ENCODE data around the gene DDOST. TPM values are rescaled to one million over a fixed set of nuclear protein-coding genes. Genes with fewer than 3 reads are reported as not detected.

DDOST gene
- polyA plus RNA-seq, 1 of the 3 experiments (the other 2 are of a cell fraction), result 602 TPM

- TF ChIP-seq SIN3A (IDR thresholded peaks at IDR 0.05; ENCODE audit: borderline replicate concordance, low read depth, low read length), result no peak
- no peak for TF ChIP-seq EP300 (IDR thresholded peaks at IDR 0.05; ENCODE audit: borderline replicate concordance in 1 of 2, low read depth in 1 of 2, low read length in 1 of 2)
- TF ChIP-seq RFX5 (IDR thresholded peaks at IDR 0.05; ENCODE audit: low read length), result no peak
- no peak for TF ChIP-seq PBX3 (IDR thresholded peaks at IDR 0.05)
- no peak for TF ChIP-seq FOXM1 (IDR thresholded peaks at IDR 0.05; ENCODE audit: low read depth)
- no peak for TF ChIP-seq GABPA (IDR thresholded peaks at IDR 0.05; ENCODE audit: low read depth)
Measured at GRCh38 chr1:20705203-20705755, 44.1 kb upstream of the DDOST start (continued).

DNA sequence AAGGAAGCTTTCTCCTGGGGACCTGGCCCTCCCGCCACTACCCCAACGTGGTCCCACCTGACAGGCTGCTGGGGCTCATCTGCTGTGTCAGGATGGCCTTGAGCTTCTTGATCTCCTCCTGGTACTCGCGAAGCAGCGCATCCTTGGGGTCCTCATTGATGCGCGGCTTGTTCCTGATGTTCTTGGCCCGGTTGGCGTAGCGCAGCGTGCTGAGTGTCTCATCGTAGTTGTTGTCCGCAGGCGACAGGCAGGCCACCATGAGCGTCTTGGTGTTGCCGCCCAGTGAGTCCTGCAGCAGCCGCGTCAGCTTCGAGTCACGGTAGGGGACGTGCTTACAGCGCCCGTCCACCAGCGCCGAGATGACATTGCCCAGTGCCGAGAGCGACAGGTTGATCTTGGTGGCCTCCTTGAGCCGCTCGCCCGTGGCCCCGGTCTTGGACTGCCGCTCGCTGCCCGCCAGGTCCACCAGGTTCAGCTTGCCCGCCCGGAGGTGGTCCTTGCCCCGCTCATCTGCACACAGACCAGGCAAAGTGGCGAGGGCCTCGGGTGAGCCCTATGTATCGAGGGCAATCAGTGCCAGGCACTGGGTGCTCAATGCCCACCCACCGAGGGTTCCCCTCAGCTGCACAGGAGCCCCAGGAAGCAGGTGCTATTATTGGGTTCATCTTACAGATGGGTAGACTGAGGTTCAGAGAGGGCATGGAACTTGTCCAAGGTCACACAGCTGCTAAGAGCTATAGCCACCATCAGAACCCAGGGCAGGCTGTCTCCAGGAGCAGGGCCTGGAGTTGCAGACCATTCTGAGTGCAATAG, 43.4 kb upstream of the DDOST start:
- Histone ChIP-seq H3K9ac (no peak overlapping the region), H3F3A (replicated peaks; ENCODE audit: insufficient read depth) (peaks cover 4% of the 10 kb centered on the region), H3K27me3 (ENCODE audit: insufficient read depth) (no peaks in the 10 kb centered on the region), H3K4me3 (ENCODE audit: low read depth in 2 of 2, low read length in 1 of 2) (no peak overlapping the region), H3K4me2 (no peak overlapping the region), H2AFZ (ENCODE audit: low read depth) (no peak overlapping the region), H3K27ac (ENCODE audit: low read depth in 2 of 2, low read length in 1 of 2) (no peak overlapping the region), H3K4me1 (ENCODE audit: control insufficient read depth in 1 of 2, insufficient read depth in 2 of 2, low read depth in 1 of 2, low read length in 1 of 2) (no peaks in the 10 kb centered on the region), H3K9me2 (no peaks in the 10 kb centered on the region), H3K36me3 (replicated peaks in 1 of 2; ENCODE audit: control insufficient read depth in 1 of 2, insufficient read depth in 2 of 2, low read length in 1 of 2) (no peaks in the 10 kb centered on the region), H3K9me3 (no peaks in the 10 kb centered on the region), H3K79me2 (ENCODE audit: insufficient read depth) (no peaks in the 10 kb centered on the region), H4K20me1 (ENCODE audit: insufficient read depth) (no peaks in the 10 kb centered on the region)
- no peak for DNase-seq
- 94% methylated on average over 37 of the region's 41 CpGs for WGBS (ENCODE audit: low lambda C conversion rate)
- CTCF ChIA-PET, result interaction anchor here (1.6 to 4.0 kb wide), 3 partner anchors 8 to 664 kb away, joined by 4 to 17 read pairs (median 6); no protein-coding TSS in a partner anchor
- POLR2A ChIA-PET, result no interaction called here
- TF ChIP-seq, protein P1, sequence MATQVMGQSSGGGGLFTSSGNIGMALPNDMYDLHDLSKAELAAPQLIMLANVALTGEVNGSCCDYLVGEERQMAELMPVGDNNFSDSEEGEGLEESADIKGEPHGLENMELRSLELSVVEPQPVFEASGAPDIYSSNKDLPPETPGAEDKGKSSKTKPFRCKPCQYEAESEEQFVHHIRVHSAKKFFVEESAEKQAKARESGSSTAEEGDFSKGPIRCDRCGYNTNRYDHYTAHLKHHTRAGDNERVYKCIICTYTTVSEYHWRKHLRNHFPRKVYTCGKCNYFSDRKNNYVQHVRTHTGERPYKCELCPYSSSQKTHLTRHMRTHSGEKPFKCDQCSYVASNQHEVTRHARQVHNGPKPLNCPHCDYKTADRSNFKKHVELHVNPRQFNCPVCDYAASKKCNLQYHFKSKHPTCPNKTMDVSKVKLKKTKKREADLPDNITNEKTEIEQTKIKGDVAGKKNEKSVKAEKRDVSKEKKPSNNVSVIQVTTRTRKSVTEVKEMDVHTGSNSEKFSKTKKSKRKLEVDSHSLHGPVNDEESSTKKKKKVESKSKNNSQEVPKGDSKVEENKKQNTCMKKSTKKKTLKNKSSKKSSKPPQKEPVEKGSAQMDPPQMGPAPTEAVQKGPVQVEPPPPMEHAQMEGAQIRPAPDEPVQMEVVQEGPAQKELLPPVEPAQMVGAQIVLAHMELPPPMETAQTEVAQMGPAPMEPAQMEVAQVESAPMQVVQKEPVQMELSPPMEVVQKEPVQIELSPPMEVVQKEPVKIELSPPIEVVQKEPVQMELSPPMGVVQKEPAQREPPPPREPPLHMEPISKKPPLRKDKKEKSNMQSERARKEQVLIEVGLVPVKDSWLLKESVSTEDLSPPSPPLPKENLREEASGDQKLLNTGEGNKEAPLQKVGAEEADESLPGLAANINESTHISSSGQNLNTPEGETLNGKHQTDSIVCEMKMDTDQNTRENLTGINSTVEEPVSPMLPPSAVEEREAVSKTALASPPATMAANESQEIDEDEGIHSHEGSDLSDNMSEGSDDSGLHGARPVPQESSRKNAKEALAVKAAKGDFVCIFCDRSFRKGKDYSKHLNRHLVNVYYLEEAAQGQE (IDR thresholded peaks at IDR 0.05; ENCODE audit: low read depth, low read length), result no peak
- no peak for TF ChIP-seq EP300 (IDR thresholded peaks at IDR 0.05; ENCODE audit: borderline replicate concordance in 1 of 2, low read depth in 1 of 2, low read length in 1 of 2)
- no peak for TF ChIP-seq JUND (IDR thresholded peaks at IDR 0.05)
- TF ChIP-seq, protein P2, sequence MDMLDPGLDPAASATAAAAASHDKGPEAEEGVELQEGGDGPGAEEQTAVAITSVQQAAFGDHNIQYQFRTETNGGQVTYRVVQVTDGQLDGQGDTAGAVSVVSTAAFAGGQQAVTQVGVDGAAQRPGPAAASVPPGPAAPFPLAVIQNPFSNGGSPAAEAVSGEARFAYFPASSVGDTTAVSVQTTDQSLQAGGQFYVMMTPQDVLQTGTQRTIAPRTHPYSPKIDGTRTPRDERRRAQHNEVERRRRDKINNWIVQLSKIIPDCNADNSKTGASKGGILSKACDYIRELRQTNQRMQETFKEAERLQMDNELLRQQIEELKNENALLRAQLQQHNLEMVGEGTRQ (IDR thresholded peaks at IDR 0.05; ENCODE audit: borderline replicate concordance, low read depth, low read length), result no peak
- no peak for TF ChIP-seq PBX3 (IDR thresholded peaks at IDR 0.05)
- no peak for TF ChIP-seq SIN3A (IDR thresholded peaks at IDR 0.05; ENCODE audit: borderline replicate concordance, low read depth, low read length)
- no peak for TF ChIP-seq RXRA (IDR thresholded peaks at IDR 0.05; ENCODE audit: borderline replicate concordance, low read depth)
- TF ChIP-seq SMC3 (IDR thresholded peaks at IDR 0.05; ENCODE audit: low read depth, low read length), result no peak
- no peak for TF ChIP-seq RCOR1 (IDR thresholded peaks at IDR 0.05; ENCODE audit: low read length)
- no peak for TF ChIP-seq YY1 (IDR thresholded peaks at IDR 0.05; ENCODE audit: low read depth)
- no peak for TF ChIP-seq FOXM1 (IDR thresholded peaks at IDR 0.05; ENCODE audit: low read depth)
- no peak for TF ChIP-seq MXI1 (IDR thresholded peaks at IDR 0.05; ENCODE audit: low read depth, low read length)
- TF ChIP-seq, protein P3, sequence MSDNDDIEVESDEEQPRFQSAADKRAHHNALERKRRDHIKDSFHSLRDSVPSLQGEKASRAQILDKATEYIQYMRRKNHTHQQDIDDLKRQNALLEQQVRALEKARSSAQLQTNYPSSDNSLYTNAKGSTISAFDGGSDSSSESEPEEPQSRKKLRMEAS (IDR thresholded peaks at IDR 0.05; ENCODE audit: low read depth), result no peak
- TF ChIP-seq, protein P4, sequence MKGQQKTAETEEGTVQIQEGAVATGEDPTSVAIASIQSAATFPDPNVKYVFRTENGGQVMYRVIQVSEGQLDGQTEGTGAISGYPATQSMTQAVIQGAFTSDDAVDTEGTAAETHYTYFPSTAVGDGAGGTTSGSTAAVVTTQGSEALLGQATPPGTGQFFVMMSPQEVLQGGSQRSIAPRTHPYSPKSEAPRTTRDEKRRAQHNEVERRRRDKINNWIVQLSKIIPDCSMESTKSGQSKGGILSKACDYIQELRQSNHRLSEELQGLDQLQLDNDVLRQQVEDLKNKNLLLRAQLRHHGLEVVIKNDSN (IDR thresholded peaks at IDR 0.05; ENCODE audit: borderline replicate concordance, low read depth), result no peak
- no peak for TF ChIP-seq IRF3 (IDR thresholded peaks at IDR 0.05; ENCODE audit: low read depth, low read length)
- no peak for TF ChIP-seq TAF1 (IDR thresholded peaks at IDR 0.05; ENCODE audit: borderline replicate concordance, low read depth, low read length)
- no peak for TF ChIP-seq NRF1 (IDR thresholded peaks at IDR 0.05; ENCODE audit: low read depth, low read length)

Data from SK-N-SH (cell line).